ENCODE data around the gene RPS6KA2.

The RPS6KA2 gene

GRCh38 chr6:166412156-166412910, 214.7 kb downstream of the RPS6KA2 start:
- no peak for TF ChIP-seq CTCF (IDR thresholded peaks at IDR 0.05)

GRCh38 chr6:166411721-166412151, 215.3 kb downstream of the RPS6KA2 start:
- TF ChIP-seq CTCF (IDR thresholded peaks at IDR 0.05), result no peak

- TF ChIP-seq CTCF (IDR thresholded peaks at IDR 0.05), result no peak
These were observed 215.8 kb downstream of the RPS6KA2 start for GRCh38 chr6:166411271-166411670.

DNA sequence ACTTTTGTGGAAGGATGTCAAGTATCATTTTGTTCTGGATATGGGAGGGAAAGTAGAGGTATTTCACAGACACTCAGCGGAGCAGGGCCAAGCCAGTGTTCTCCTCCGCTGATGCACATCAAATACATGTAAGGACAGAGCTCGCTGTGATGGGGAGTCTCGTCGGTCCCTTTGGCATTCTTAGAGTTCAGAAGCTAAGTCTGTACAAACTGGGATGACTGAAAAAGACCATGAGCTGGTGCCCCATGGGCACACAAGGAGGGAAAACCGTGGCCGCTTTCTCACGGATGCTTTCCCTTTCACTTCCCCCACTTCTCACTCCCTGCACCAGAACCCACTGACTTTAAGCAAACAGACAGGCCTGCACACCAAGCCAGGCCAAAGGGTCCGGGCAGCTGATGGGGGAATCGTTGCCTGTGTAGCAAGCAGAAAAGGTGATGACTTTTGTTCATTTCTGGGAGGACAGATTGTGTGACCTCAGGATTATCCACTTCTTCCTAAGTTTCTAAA, 216.6 kb downstream of the RPS6KA2 start:
- no peak for TF ChIP-seq CTCF (IDR thresholded peaks at IDR 0.05)

- no peak for TF ChIP-seq CTCF (IDR thresholded peaks at IDR 0.05)
These were observed 217.9 kb downstream of the RPS6KA2 start for GRCh38 chr6:166408936-166409755.

GRCh38 chr6:166406197-166406596, 220.9 kb downstream of the RPS6KA2 start:
- TF ChIP-seq CTCF (IDR thresholded peaks at IDR 0.05), result no peak

DNA sequence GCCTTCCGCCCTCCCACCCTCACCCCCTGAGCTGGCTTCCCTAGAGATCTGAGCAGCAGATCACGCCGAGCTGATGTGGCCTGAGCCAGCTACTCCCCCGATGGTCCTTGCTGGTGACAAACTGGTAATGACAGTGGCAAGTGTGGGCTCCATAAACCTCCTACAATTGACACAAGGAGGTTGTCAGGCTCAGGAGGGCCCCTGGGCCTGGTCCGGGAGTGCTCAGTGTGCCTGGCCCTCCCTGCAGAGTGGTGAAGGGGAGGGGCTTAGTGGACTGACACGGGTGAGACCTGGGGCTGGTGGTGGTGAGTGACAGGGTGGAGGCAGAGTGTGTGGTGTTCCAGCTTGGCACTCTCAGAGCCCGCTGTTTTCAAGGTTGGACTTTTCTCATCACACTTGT, 221.7 kb downstream of the RPS6KA2 start:
- TF ChIP-seq CTCF (IDR thresholded peaks at IDR 0.05), result no peak

All from LNCAP (cell line).